ENCODE data around the gene ISL2. TPM values are rescaled to one million over a fixed set of nuclear protein-coding genes. Genes with fewer than 3 reads are reported as not detected.

Gene ISL2
- total and polyA plus RNA-seq, 2 of the 4 experiments (the other 2 are of a cell fraction): 1.3 to 3.6 TPM

- peak overlapping the region; percentile 76; the same call in 1 of the 2 replicates for H3K23ac ChIP-seq (ENCODE audit: low read depth, low read length)
- intact Hi-C loops (cut with micrococcal nuclease): loop anchor here (5.0 kb wide), 2 partner anchors 101 to 504 kb away; no protein-coding TSS in a partner anchor
- no peak overlapping the region for H4K8ac ChIP-seq (ENCODE audit: low read depth in 2 of 2, low read length in 2 of 2)
- no peak overlapping the region for H3K56ac ChIP-seq (ENCODE audit: extremely low read depth, insufficient read depth, low read length)
- H3K4me2 ChIP-seq (ENCODE audit: low read depth, low read length): peak overlapping the region; percentile 57
- POLR2A ChIA-PET (ENCODE audit: unreplicated experiment): no interaction called here
- peak overlapping the region; percentile 39; the same call in 1 of the 2 replicates for H3K9ac ChIP-seq (ENCODE audit: low read depth, low read length)
- peaks cover 3 to 17% of the 10 kb centered on the region in 2 experiments; a peak in 3 of 4 replicates for H3K79me1 ChIP-seq (ENCODE audit: low read depth in 1 of 2, low read length in 2 of 2)
- H3K27ac ChIP-seq (ENCODE audit: insufficient read depth, low read length): no peak overlapping the region
- no peak overlapping the region for H4K91ac ChIP-seq (ENCODE audit: insufficient read depth, low read depth, low read length)
- H2BK20ac ChIP-seq (ENCODE audit: low read depth, low read length): no peak overlapping the region
- BruUV-seq (replicated peaks): no TSS peak
- no peak overlapping the region for H4K5ac ChIP-seq (ENCODE audit: low read depth, low read length)
- dilution Hi-C loops (cut with HindIII; ENCODE audit: low sequenced_read_pairs, unreplicated experiment): no loop called here
- peak overlapping the region; percentile 22 for H2AK9ac ChIP-seq (replicated peaks; ENCODE audit: low read depth, low read length, poor library complexity)
- peaks cover 23% of the 10 kb centered on the region for H3K36me3 ChIP-seq (ENCODE audit: control insufficient read depth, insufficient read depth, low read length)
- peaks cover 8% of the 10 kb centered on the region for H3K4me1 ChIP-seq (ENCODE audit: control insufficient read depth, insufficient read depth, low read length)
- in situ Hi-C loops (cut with MboI; ENCODE audit: low sequenced_read_pairs): no loop called here
- H3K27me3 ChIP-seq (ENCODE audit: control insufficient read depth, insufficient read depth, low read length): peaks cover 28% of the 10 kb centered on the region; the same call in 1 of the 2 replicates
- WGBS, 2 experiments (ENCODE audit: extremely low coverage in 2 of 2, insufficient read length in 1 of 2): 89% methylated on average over 8 of the region's 26 CpGs; no CpG with 5 or more reads in 1 of the 2 experiments
- H3K9me1 ChIP-seq (ENCODE audit: insufficient read depth, low read length): no peaks in the 10 kb centered on the region
- no peak overlapping the region for H2BK15ac ChIP-seq (ENCODE audit: low read depth, low read length)
- H3K18ac ChIP-seq (ENCODE audit: low read depth, low read length): no peak overlapping the region
- CTCF ChIA-PET: no interaction called here
- DNase-seq (no peak), ATAC-seq (ENCODE audit: low read depth) (no peak)
- H3K9me3 ChIP-seq (ENCODE audit: control insufficient read depth, insufficient read depth, low read length): peaks cover 12% of the 10 kb centered on the region; the same call in 1 of the 2 replicates
- H3K4ac ChIP-seq (ENCODE audit: low read depth, low read length): no peak overlapping the region; the same call in 1 of the 2 replicates
- H2AFZ ChIP-seq (replicated peaks; ENCODE audit: low read length, poor library complexity): peak overlapping the region; percentile 83
- H3K14ac ChIP-seq (replicated peaks; ENCODE audit: low read depth, low read length): no peak overlapping the region
- H2BK5ac ChIP-seq (ENCODE audit: low read depth, low read length, poor library complexity, severe bottlenecking): no peak overlapping the region
- H3K4me3 ChIP-seq (ENCODE audit: insufficient read depth, low read depth, low read length): peak overlapping the region; percentile 68; the same call in 1 of the 2 replicates
- no peak overlapping the region for H2BK120ac ChIP-seq (ENCODE audit: low read depth, low read length)
- H4K20me1 ChIP-seq (ENCODE audit: insufficient read depth, low read length): peaks cover 12% of the 10 kb centered on the region
- peak overlapping the region; percentile 45; the same call in 1 of the 2 replicates for H2AK5ac ChIP-seq (ENCODE audit: low read depth, low read length)
- TF ChIP-seq NFE2L2 (IDR thresholded peaks at IDR 0.05; ENCODE audit: low read depth, low read length): no peak
- TF ChIP-seq, protein P1, sequence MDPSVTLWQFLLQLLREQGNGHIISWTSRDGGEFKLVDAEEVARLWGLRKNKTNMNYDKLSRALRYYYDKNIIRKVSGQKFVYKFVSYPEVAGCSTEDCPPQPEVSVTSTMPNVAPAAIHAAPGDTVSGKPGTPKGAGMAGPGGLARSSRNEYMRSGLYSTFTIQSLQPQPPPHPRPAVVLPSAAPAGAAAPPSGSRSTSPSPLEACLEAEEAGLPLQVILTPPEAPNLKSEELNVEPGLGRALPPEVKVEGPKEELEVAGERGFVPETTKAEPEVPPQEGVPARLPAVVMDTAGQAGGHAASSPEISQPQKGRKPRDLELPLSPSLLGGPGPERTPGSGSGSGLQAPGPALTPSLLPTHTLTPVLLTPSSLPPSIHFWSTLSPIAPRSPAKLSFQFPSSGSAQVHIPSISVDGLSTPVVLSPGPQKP (IDR thresholded peaks at IDR 0.05; ENCODE audit: borderline replicate concordance, low read depth, low read length): no peak
- no peak for TF ChIP-seq MAFK (IDR thresholded peaks at IDR 0.05; ENCODE audit: low read depth, low read length)
- no peak for TF ChIP-seq CEBPB (IDR thresholded peaks at IDR 0.05; ENCODE audit: low read depth, low read length)
- TF ChIP-seq BHLHE40 (IDR thresholded peaks at IDR 0.05; ENCODE audit: low read depth, low read length): no peak
- TF ChIP-seq CHD1 (IDR thresholded peaks at IDR 0.05; ENCODE audit: low read depth, low read length): no peak
- TF ChIP-seq FOS (IDR thresholded peaks at IDR 0.05; ENCODE audit: low read depth, low read length): no peak
- no peak for TF ChIP-seq MXI1 (IDR thresholded peaks at IDR 0.05; ENCODE audit: borderline replicate concordance, low read depth, low read length)
- TF ChIP-seq, protein P2, sequence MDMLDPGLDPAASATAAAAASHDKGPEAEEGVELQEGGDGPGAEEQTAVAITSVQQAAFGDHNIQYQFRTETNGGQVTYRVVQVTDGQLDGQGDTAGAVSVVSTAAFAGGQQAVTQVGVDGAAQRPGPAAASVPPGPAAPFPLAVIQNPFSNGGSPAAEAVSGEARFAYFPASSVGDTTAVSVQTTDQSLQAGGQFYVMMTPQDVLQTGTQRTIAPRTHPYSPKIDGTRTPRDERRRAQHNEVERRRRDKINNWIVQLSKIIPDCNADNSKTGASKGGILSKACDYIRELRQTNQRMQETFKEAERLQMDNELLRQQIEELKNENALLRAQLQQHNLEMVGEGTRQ (IDR thresholded peaks at IDR 0.05; ENCODE audit: low read depth, low read length): no peak
- TF ChIP-seq RAD21 (IDR thresholded peaks at IDR 0.05; ENCODE audit: low read length): no peak
- TF ChIP-seq RFX5 (IDR thresholded peaks at IDR 0.05; ENCODE audit: low read depth, low read length): no peak
- TF ChIP-seq POLR2A (IDR thresholded peaks at IDR 0.05; ENCODE audit: low read depth, low read length): no peak
- TF ChIP-seq RCOR1 (IDR thresholded peaks at IDR 0.05; ENCODE audit: insufficient replicate concordance, low read length): no peak
- TF ChIP-seq, protein P3, sequence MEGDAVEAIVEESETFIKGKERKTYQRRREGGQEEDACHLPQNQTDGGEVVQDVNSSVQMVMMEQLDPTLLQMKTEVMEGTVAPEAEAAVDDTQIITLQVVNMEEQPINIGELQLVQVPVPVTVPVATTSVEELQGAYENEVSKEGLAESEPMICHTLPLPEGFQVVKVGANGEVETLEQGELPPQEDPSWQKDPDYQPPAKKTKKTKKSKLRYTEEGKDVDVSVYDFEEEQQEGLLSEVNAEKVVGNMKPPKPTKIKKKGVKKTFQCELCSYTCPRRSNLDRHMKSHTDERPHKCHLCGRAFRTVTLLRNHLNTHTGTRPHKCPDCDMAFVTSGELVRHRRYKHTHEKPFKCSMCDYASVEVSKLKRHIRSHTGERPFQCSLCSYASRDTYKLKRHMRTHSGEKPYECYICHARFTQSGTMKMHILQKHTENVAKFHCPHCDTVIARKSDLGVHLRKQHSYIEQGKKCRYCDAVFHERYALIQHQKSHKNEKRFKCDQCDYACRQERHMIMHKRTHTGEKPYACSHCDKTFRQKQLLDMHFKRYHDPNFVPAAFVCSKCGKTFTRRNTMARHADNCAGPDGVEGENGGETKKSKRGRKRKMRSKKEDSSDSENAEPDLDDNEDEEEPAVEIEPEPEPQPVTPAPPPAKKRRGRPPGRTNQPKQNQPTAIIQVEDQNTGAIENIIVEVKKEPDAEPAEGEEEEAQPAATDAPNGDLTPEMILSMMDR (conservative IDR thresholded peaks at IDR 0.05; ENCODE audit: low read depth, low read length): no peak
These were observed 2.1 kb downstream of the ISL2 start for GRCh38 chr15:76338486-76339304.
